Prostate gland (tissue), 2 donors: ENCODE data around the gene KHNYN. TPM values are rescaled to one million over a fixed set of nuclear protein-coding genes. Genes with fewer than 3 reads are reported as not detected.

Source experiments
- DNase-seq: peaks from one replicate; pipeline ENCODE4 v3.0.0-alpha.2; 2019; ENCODE audit warnings: low spot score
- H3K27ac ChIP-seq, 2 donors: fragments of 200-600 bp; sonication (generic); 2 replicates each; pipeline ENCODE4 v1.5.1; 2017 to 2019
- H3K27me3 ChIP-seq: fragments of 200-600 bp; sonication (generic); replicated peaks from 2 replicates; pipeline ENCODE4 v1.5.1; 2019; ENCODE audit not compliant: insufficient read depth
- H3K36me3 ChIP-seq, 2 donors: fragments of 200-600 bp; sonication (generic); 1 replicate in 1 of 2; 2 replicates in 1 of 2; pipeline versions ENCODE4 v1.5.1 to v1.8.1; 2017 to 2019
- H3K4me1 ChIP-seq: fragments of 200-600 bp; sonication (generic); replicated peaks from 2 replicates; pipeline ENCODE4 v1.5.1; 2019
- H3K4me3 ChIP-seq, 2 donors: fragments of 200-600 bp; sonication (generic); 2 replicates each; pipeline ENCODE4 v1.5.1; 2017 to 2019
- H3K9me3 ChIP-seq: fragments of 200-600 bp; sonication (generic); 2 replicates; pipeline ENCODE4 v1.5.1; 2017
- POLR2A ChIP-seq: fragments of 450-650 bp; IDR thresholded peaks from one replicate; pipeline ENCODE4 v1.6.1; 2016; ENCODE audit warnings: antibody characterized with exemption, mild to moderate bottlenecking
- POLR2AphosphoS5 ChIP-seq: sonication (generic); formaldehyde crosslinking; IDR thresholded peaks from one replicate; pipeline ENCODE4 v1.6.1; 2017; ENCODE audit warnings: antibody characterized with exemption
- WGBS: methylation state at CpG from one replicate; pipeline ENCODE4 v1.1.5; 2018; 5-methylcytosine and 5-hydroxymethylcytosine counted together
- intact Hi-C: fragments of 100-400 bp; cut with DNase I; formaldehyde crosslinking; loops from one replicate; pipeline ENCODE4 v1.14.2; 2022
- total RNA-seq, 2 donors: library from RNA; depleted of rRNA; stranded (reverse); fragments of >200 nt; gene quantifications; one replicate each; pipeline ENCODE4 v1.1.0, GENCODE V29; 2016
- TF ChIP-seq, protein P1 (sequence below), 4 experiments: fragments of 200-600 bp in 2 of 4; fragments of 450-650 bp in 2 of 4; sonication (generic) in 2 of 4; IDR thresholded peaks; 1 replicate in 3 of 4; 2 replicates in 1 of 4; pipeline ENCODE4 v1.5.1; 2016 to 2019; ENCODE audit warnings: antibody characterized with exemption in 4 of 4, mild to moderate bottlenecking in 2 of 4, moderate library complexity in 2 of 4

The KHNYN gene
- 10 to 100 TPM; 57.0 to 91.2 TPM for total RNA-seq

DNA sequence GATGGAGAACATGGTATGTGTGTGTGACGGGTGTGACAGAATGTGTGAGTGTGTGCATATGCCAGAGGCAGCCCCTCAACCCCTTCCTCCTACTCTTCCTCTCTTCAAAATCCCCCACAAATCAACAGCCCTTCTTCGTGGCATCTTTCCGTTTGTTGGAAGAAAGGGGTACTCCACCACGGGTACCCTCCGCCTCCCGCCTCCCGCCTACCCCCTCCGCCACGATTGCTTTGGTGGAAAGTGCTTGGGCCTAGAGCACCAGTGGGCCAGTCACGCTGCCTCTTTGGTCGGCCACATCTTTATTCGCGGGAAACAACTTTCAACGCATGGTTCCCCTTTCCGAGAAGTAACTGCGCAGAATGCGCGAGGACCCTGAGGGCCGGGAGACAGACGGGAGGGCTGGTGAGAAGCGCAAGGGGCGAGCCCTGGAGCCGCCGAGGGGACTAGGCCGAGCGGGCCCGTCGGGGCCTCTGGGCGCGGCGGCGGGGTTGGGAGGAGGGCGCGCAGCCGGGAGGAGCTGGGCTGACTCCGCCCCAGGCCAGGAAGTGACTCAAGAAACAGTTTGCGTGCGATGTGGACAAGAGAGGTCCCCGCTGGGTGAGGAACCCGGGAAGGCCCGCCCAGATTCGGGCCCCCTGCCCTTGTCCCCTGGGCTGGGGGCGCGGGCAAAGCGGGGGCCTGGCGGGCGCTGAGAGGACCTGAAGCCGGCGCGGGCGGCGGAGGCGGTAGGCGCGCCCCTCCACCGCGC lies at the start of gene KHNYN, which contains the start of gene CBLN3:
TSS of gene KHNYN (plus strand) at position 560 of the 748 bp plus-strand sequence. CDS start 777 bp downstream, outside the sequence.
TSS of gene CBLN3 (minus strand) at position 274 of the 748 bp plus-strand sequence. CDS start 614 bp downstream, outside the sequence.
- peak; percentile 92 for DNase-seq
- Histone ChIP-seq H3K4me1 (peaks cover 16% of the 10 kb centered on the region), H3K4me3 (peak within 1 kb of the TSS; percentile 49 to 68), H3K27ac (peak within 1 kb of the TSS; percentile 95 to 96), H3K9me3 (no peaks in the 10 kb centered on the region), H3K36me3 (no peaks in the 10 kb centered on the region), H3K27me3 (no peaks in the 10 kb centered on the region)
- WGBS: 6% methylated on average over 44 of the region's 57 CpGs
- intact Hi-C loops: no loop called here
- TF ChIP-seq, protein P1, sequence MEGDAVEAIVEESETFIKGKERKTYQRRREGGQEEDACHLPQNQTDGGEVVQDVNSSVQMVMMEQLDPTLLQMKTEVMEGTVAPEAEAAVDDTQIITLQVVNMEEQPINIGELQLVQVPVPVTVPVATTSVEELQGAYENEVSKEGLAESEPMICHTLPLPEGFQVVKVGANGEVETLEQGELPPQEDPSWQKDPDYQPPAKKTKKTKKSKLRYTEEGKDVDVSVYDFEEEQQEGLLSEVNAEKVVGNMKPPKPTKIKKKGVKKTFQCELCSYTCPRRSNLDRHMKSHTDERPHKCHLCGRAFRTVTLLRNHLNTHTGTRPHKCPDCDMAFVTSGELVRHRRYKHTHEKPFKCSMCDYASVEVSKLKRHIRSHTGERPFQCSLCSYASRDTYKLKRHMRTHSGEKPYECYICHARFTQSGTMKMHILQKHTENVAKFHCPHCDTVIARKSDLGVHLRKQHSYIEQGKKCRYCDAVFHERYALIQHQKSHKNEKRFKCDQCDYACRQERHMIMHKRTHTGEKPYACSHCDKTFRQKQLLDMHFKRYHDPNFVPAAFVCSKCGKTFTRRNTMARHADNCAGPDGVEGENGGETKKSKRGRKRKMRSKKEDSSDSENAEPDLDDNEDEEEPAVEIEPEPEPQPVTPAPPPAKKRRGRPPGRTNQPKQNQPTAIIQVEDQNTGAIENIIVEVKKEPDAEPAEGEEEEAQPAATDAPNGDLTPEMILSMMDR (IDR thresholded peaks at IDR 0.05): peak in 1 of 4 experiments; percentile 7
- TF ChIP-seq POLR2A (peak; percentile 95), POLR2AphosphoS5 (peak; percentile 82)

DNA sequence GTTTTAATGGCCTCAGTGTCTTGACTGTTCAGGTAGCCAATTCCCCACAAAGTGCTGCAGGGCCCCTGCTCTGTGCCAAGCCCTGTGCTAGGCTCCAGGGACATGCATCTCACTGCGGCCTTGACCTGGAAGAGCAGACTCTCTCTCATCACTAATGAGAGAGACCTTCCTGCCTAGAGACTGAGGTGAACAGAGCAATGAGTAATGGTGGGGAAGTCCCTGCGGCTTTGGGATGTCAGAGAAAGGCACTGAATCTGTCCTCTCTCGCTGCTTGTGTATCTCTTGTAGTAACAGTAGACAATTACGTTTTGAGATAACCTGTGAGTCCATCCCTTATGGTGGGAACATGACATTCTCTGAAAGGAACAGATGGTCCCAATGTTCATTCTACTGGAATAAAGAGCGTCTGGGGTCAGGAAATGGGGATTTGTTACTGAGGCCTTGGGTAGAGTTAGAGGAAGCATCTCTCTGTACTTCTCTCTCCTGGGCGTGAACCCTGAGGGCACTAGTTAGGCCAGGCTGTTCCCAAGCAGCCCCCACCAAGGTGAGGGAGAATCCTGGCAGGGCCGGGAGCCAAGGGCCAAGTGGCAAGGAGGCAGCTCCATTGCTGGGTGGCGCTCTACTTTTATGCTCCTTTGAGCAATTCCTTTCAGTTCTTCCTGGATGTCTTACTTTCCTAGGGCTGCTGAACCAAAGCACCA lies 48.2 kb upstream of the KHNYN start:
- Histone ChIP-seq H3K27ac (no peak overlapping the region), H3K4me3 (no peak overlapping the region), H3K27me3 (no peaks in the 10 kb centered on the region), H3K4me1 (no peaks in the 10 kb centered on the region), H3K9me3 (no peaks in the 10 kb centered on the region), H3K36me3 (no peaks in the 10 kb centered on the region)
- WGBS: 71% methylated on average over 8 of the region's 8 CpGs
- intact Hi-C loops: no loop called here
- DNase-seq: no peak
- TF ChIP-seq POLR2AphosphoS5: no peak

DNA sequence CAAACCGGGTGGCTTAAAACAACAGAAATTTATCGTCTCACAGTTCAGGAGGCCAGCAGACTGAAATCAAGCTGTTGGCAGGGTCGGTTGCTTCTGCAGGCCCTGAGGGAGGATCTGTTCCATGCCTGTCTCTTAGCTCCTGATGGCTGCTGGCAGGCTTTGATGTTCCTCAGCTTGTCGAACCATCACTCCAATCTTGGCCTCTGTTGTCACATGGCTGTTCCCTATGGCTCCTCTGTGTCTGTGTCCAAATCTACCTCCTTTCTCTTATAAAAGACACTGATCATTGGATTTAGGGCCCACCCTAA lies 47.7 kb upstream of the KHNYN start:
- TF ChIP-seq POLR2A (no peak), POLR2AphosphoS5 (no peak)
- TF ChIP-seq, protein P1 (IDR thresholded peaks at IDR 0.05): no peak
- Histone ChIP-seq H3K27me3 (no peaks in the 10 kb centered on the region), H3K27ac (no peak overlapping the region), H3K4me1 (no peaks in the 10 kb centered on the region), H3K36me3 (no peaks in the 10 kb centered on the region), H3K4me3 (no peak overlapping the region), H3K9me3 (no peaks in the 10 kb centered on the region)
- no peak for DNase-seq
- intact Hi-C loops: no loop called here
- WGBS: 17% methylated on average over 4 of the region's 4 CpGs

DNA sequence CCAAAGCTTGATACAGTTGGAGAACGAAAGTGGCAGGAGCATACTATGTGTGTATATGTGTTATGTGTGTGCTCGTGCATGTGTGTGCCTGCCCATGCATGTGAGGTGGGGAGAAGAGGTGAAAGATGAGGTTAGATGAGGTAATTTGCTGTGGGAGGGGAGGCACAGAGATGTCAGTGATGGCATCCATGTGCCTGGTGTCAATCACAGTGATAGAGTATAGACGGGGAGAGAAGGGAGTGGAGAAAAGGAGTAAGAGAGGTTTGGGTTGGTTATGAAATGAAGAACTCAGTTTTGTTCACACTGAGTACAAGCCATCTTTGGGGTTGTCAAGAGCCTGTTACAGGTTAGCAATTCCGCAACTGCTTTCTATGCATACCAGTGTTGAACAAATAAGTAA lies 45.6 kb upstream of the KHNYN start:
- no peaks in the 10 kb centered on the region for H3K27me3 ChIP-seq
- H3K36me3 ChIP-seq: no peaks in the 10 kb centered on the region
- no peaks in the 10 kb centered on the region for H3K9me3 ChIP-seq
- DNase-seq: no peak
- no peak overlapping the region for H3K27ac ChIP-seq
- TF ChIP-seq POLR2AphosphoS5: no peak
- TF ChIP-seq POLR2A: no peak
- TF ChIP-seq, protein P1 (IDR thresholded peaks at IDR 0.05): no peak
- WGBS: 88% methylated on average over 4 of the region's 4 CpGs
- H3K4me1 ChIP-seq: no peaks in the 10 kb centered on the region
- intact Hi-C loops: no loop called here
- no peak overlapping the region for H3K4me3 ChIP-seq

DNA sequence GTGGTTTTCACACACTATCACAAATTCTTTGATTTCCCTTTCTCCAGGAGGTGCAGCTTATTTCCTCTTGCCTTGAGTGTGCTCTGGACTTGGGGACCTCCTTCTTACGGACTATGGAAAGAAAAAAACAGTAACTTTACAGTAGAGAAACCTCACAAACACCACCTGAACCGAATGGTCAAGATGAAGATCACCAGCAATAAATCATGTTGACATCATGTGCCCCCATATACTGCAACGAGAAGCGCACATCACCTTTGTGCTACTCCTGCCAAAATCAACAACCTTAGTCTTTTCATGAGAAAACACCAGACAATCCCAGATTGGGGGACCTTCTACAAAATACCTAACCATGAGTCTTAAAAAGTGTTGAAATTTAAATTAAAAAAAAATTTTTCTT lies 44.2 kb upstream of the KHNYN start:
- TF ChIP-seq POLR2AphosphoS5: no peak
- TF ChIP-seq, protein P1 (IDR thresholded peaks at IDR 0.05): no peak
- TF ChIP-seq POLR2A: no peak
- H3K36me3 ChIP-seq: no peaks in the 10 kb centered on the region
- no peak overlapping the region for H3K27ac ChIP-seq
- no peaks in the 10 kb centered on the region for H3K9me3 ChIP-seq
- no peak overlapping the region for H3K4me3 ChIP-seq
- DNase-seq: no peak
- WGBS: 59% methylated on average over 4 of the region's 4 CpGs
- H3K27me3 ChIP-seq: no peaks in the 10 kb centered on the region
- H3K4me1 ChIP-seq: no peaks in the 10 kb centered on the region
- intact Hi-C loops: no loop called here
